Progenitor cell of endocrine pancreas (in vitro differentiated cells): Measurements from ENCODE around the gene NOVA2. TPM values are rescaled to one million over a fixed set of nuclear protein-coding genes. Genes with fewer than 3 reads are reported as not detected.

Experiments
- DNase-seq: peaks from one replicate; pipeline ENCODE4 v3.0.0; 2021; ENCODE audit warnings: low spot score; ENCODE audit not compliant: unreplicated experiment
- H3K27ac Mint-ChIP-seq: 2 replicates; pipeline ENCODE4 v1.8.0; 2021; ENCODE audit warnings: mild to moderate bottlenecking, moderate library complexity, mixed read lengths
- H3K27me3 Mint-ChIP-seq: 2 replicates; pipeline ENCODE4 v1.8.0; 2021; ENCODE audit warnings: mixed read lengths
- H3K36me3 Mint-ChIP-seq: 2 replicates; pipeline ENCODE4 v1.8.0; 2022; ENCODE audit warnings: mixed read lengths; ENCODE audit not compliant: insufficient read depth
- H3K4me1 Mint-ChIP-seq: 2 replicates; pipeline ENCODE4 v1.8.0; 2021; ENCODE audit warnings: low read depth, mixed read lengths
- H3K4me3 Mint-ChIP-seq: 2 replicates; pipeline ENCODE4 v1.8.0; 2021; ENCODE audit warnings: low read depth, mild to moderate bottlenecking, moderate library complexity, mixed read lengths
- H3K9me3 Mint-ChIP-seq: 2 replicates; pipeline ENCODE4 v1.8.0; 2021; ENCODE audit warnings: low read depth, mixed read lengths
- CTCF ChIP-seq: fragments of 200-600 bp; sonication (generic); IDR thresholded peaks from one replicate; pipeline ENCODE4 v1.5.0; 2021; ENCODE audit warnings: antibody characterized with exemption, mild to moderate bottlenecking; ENCODE audit not compliant: unreplicated experiment
- long read RNA-seq: library from polyadenylated mRNA; unstranded; transcript quantifications from one replicate; pipeline ENCODE4 v2.0.0, GENCODE V29; 2020
- total RNA-seq: library from RNA; stranded (reverse); gene quantifications from 2 replicates; pipeline ENCODE4 v1.2.1, GENCODE V29; 2021

The NOVA2 gene
- total RNA-seq: 0.44 and 0.53 TPM in 2 replicates
- long read RNA-seq: 0 reads

- H3K27me3 Mint-ChIP-seq: peaks cover 80% of the 10 kb centered on the region
These were observed at the start of gene NOVA2 for GRCh38 chr19:45973553-45974338. TSS of gene NOVA2 (minus strand) at chr19:45973865. CDS start at chr19:45973351, 514 bp downstream.

GRCh38 chr19:46023311-46023779 is 49.7 kb upstream of the NOVA2 start:
- Mint-ChIP-seq H3K4me1 (no peaks in the 10 kb centered on the region), H3K36me3 (peaks cover 8% of the 10 kb centered on the region), H3K27me3 (no peaks in the 10 kb centered on the region), H3K9me3 (peaks cover 4% of the 10 kb centered on the region), H3K27ac (no peak overlapping the region), H3K4me3 (no peak overlapping the region)
- DNase-seq: no peak
- TF ChIP-seq CTCF: no peak

More at GRCh38 chr19:45973553-45974338, at the start of gene NOVA2:
- Mint-ChIP-seq H3K9me3 (no peaks in the 10 kb centered on the region), H3K27ac (peak within 1 kb of the TSS; percentile 65), H3K4me3 (peak within 1 kb of the TSS; percentile 58), H3K36me3 (no peaks in the 10 kb centered on the region), H3K4me1 (peaks cover 3% of the 10 kb centered on the region)
- peak; percentile 41 for DNase-seq
- no peak for TF ChIP-seq CTCF

DNA sequence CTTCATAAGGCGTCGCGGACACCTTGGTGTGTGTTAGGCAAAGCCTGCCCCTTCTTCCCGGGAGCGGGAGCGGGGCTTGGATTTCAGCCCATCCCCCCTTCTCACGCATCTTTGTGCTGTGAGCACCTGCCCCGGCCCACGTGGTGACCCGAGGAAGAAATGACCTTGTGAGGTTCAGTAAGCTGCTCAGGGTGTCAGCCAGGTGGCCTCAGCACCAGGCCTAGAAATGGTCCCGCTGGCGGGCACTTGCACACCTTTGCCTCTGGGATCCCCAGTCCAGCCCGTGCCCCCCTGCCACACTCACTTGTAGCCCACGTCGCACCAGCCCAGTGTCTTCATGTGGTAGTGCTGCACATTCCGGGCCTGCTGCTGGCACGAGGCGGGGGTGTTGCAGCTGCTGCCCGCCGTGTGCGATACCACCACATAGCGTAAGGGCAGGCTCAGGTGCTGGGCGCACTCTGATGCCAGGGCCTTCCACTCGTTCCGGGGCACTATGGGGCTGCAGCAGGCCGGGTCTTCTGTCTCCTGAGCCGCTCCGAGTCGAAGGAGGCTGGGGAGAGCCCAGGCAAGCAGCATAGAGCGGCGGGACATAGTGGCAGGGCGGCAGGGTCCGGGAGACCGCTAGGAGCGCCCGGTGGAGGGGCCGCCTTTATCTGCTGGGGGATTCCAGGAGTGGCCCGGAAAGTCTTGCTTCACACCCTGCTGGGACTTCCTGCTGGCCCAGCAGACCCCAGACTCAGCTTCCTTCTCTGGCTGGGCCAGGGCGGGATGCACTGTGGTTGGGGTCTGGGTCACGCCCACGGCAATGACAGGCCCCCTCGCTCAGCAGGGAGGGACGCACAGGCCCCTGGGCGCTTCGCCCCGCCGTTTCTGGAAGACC is 49.0 kb upstream of the NOVA2 start, which contains the start of gene PGLYRP1:
Gene PGLYRP1 (minus strand): TSS at position 623 of the 880 bp plus-strand sequence. CDS start 32 bp downstream, at position 591.
- Mint-ChIP-seq H3K27me3 (no peaks in the 10 kb centered on the region), H3K36me3 (peaks cover 8% of the 10 kb centered on the region), H3K27ac (no peak within 1 kb of the TSS), H3K4me1 (no peaks in the 10 kb centered on the region), H3K4me3 (no peak within 1 kb of the TSS), H3K9me3 (peaks cover 4% of the 10 kb centered on the region)
- TF ChIP-seq CTCF: no peak
- no peak for DNase-seq

DNA sequence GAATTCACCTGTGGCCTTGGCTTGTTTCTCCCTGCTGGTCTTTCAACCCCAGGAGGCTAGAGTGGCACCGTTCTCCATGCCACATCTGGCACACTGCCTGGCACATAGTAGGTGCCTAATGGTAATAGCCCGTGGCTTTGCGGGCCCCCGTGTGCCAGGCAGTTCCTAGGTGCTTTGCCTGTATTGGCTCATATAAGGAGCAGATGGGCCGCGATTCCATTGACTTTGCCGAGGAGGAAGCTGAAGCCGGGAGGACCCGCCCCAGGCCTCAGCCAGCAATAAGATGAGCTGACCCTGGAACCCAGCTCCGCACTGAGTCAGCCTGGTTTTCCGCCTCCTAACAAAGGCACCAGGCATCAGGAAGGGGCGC is 48.4 kb upstream of the NOVA2 start:
- H3K36me3 Mint-ChIP-seq: peaks cover 8% of the 10 kb centered on the region
- H3K9me3 Mint-ChIP-seq: peaks cover 4% of the 10 kb centered on the region
- H3K4me1 Mint-ChIP-seq: no peaks in the 10 kb centered on the region
- H3K4me3 Mint-ChIP-seq: no peak overlapping the region
- no peak for DNase-seq
- no peak overlapping the region for H3K27ac Mint-ChIP-seq
- no peaks in the 10 kb centered on the region for H3K27me3 Mint-ChIP-seq
- TF ChIP-seq CTCF: no peak

GRCh38 chr19:46021531-46022041 is 47.9 kb upstream of the NOVA2 start:
- peaks cover 8% of the 10 kb centered on the region for H3K36me3 Mint-ChIP-seq
- no peak overlapping the region for H3K4me3 Mint-ChIP-seq
- no peak for TF ChIP-seq CTCF
- H3K9me3 Mint-ChIP-seq: peaks cover 4% of the 10 kb centered on the region
- no peaks in the 10 kb centered on the region for H3K4me1 Mint-ChIP-seq
- DNase-seq: no peak
- H3K27ac Mint-ChIP-seq: no peak overlapping the region
- no peaks in the 10 kb centered on the region for H3K27me3 Mint-ChIP-seq
